ENCODE data around the gene ZNF180.
"Not testable (repeated sequence)": the region's sequence is repeated elsewhere in the genome, so short reads cannot be mapped to it uniquely, and the experiment has no call there.

The ZNF180 gene

GRCh38 chr19:44498988-44499387 is 1.3 kb downstream of the ZNF180 start:
- no peak for DNase-seq (ENCODE audit: low read depth in 2 of 2)

GRCh38 chr19:44496711-44497110 is 3.6 kb downstream of the ZNF180 start:
- DNase-seq (ENCODE audit: low read depth in 2 of 2) = no peak

GRCh38 chr19:44476559-44477408 is 23.5 kb downstream of the ZNF180 start:
- no peak for DNase-seq (ENCODE audit: low read depth in 2 of 2)

- not testable (repeated sequence) for DNase-seq (ENCODE audit: low read depth in 2 of 2)
These were observed 31.6 kb downstream of the ZNF180 start for GRCh38 chr19:44468730-44469129.

- not testable (repeated sequence) for DNase-seq (ENCODE audit: low read depth in 2 of 2)
These were observed 37.6 kb downstream of the ZNF180 start for GRCh38 chr19:44462600-44463286.

GRCh38 chr19:44456016-44456415 is 44.3 kb downstream of the ZNF180 start:
- DNase-seq (ENCODE audit: low read depth in 2 of 2) = not testable (repeated sequence)

GRCh38 chr19:44455100-44455499 is 45.2 kb downstream of the ZNF180 start:
- no peak for DNase-seq (ENCODE audit: low read depth in 2 of 2)

- DNase-seq (ENCODE audit: low read depth in 2 of 2) = no peak
These were observed 48.0 kb downstream of the ZNF180 start for GRCh38 chr19:44452367-44452766.

GRCh38 chr19:44451687-44452086 is 48.6 kb downstream of the ZNF180 start:
- DNase-seq (ENCODE audit: low read depth in 2 of 2) = no peak

- DNase-seq (ENCODE audit: low read depth in 2 of 2) = peak; percentile 74 to 80
These were observed 52.2 kb downstream of the ZNF180 start, which contains the start of gene ZNF229 for GRCh38 chr19:44447916-44448674. ZNF229 (minus strand) TSS chr19:44448472; CDS start chr19:44442847, 5,625 bp downstream.

- no peak for DNase-seq (ENCODE audit: low read depth in 2 of 2)
These were observed 61.9 kb downstream of the ZNF180 start for GRCh38 chr19:44438441-44438840.

- DNase-seq (ENCODE audit: low read depth in 2 of 2) = no peak
These were observed 64.9 kb downstream of the ZNF180 start for GRCh38 chr19:44435441-44435840.

- DNase-seq (ENCODE audit: low read depth in 2 of 2) = no peak
These were observed 69.4 kb downstream of the ZNF180 start for GRCh38 chr19:44430956-44431355.

All from fibroblast of skin of left biceps (primary cell).